K562 (cell line): ENCODE results near the gene IL17RB. TPM values are rescaled to one million over a fixed set of nuclear protein-coding genes. Genes with fewer than 3 reads are reported as not detected.

Source experiments
- EGR1 ChIP-seq: fragments of 450-650 bp; conservative IDR thresholded peaks from 2 replicates; pipeline ENCODE4 v1.6.1; 2017; ENCODE audit warnings: mild to moderate bottlenecking
- ELF4 ChIP-seq: fragments of 450-650 bp; formaldehyde crosslinking; IDR thresholded peaks from 2 replicates; pipeline ENCODE4 v1.4.0; 2022; ENCODE audit warnings: missing genetic modification characterization
- SMAD2 ChIP-seq: fragments of 150-350 bp; IDR thresholded peaks from 2 replicates; pipeline ENCODE4 v1.6.1; 2014; ENCODE audit warnings: low read depth, mild to moderate bottlenecking, low read length
- polyA plus RNA-seq, 8 experiments: library from polyadenylated mRNA; depleted of rRNA in 4 of 8; stranded (reverse) in 5 of 8; unstranded in 3 of 8; fragments of >200 nt; fragmentation: Nextera tagmentation in 2 of 8; fragmentation: Illumina TruSeq in 1 of 8; extraction: Ambion mirVana in 2 of 8; extraction: Trizol in 1 of 8; gene quantifications; 2 replicates each; pipeline versions ENCODE4 v1.2.1 to v1.2.3, GENCODE V29; 2011 to 2014; ENCODE audit warnings: inconsistent platforms in 1 of 8, missing spikeins in 1 of 8
- total RNA-seq, 7 experiments: library from RNA; depleted of rRNA in 6 of 7; stranded (reverse); fragments of >200 nt in 6 of 7; fragmentation: Illumina TruSeq in 2 of 7; extraction: Trizol in 2 of 7; gene quantifications; 2 replicates each; pipeline versions ENCODE4 v1.2.1 to v1.2.3, GENCODE V29; 2011 to 2021; ENCODE audit warnings: low replicate concordance in 1 of 7
- TF ChIP-seq, protein P1 (sequence below), 3 experiments: IDR thresholded peaks in 2 of 3; conservative IDR thresholded peaks in 1 of 3; 2 replicates each; pipeline ENCODE4 v1.5.1; 2011 to 2012; ENCODE audit warnings: low read length in 3 of 3, mild to moderate bottlenecking in 3 of 3, control low read depth in 2 of 3, improper control_type of control experiment in 1 of 3, inconsistent platforms in 1 of 3, low read depth in 1 of 3, mixed read lengths in 1 of 3, moderate library complexity in 1 of 3; ENCODE audit not compliant: insufficient read depth in 2 of 3
- TF ChIP-seq, protein P2 (sequence below): fragments of 250-450 bp; sonication (Bioruptor Pico); IDR thresholded peaks from 2 replicates; pipeline ENCODE4 v1.4.0; 2020; ENCODE audit warnings: mild to moderate bottlenecking
- TF ChIP-seq, protein P3 (sequence below): fragments of 250-450 bp; sonication (Bioruptor Pico); IDR thresholded peaks from 2 replicates; pipeline ENCODE4 v1.5.0; 2020; ENCODE audit warnings: mild to moderate bottlenecking

Gene IL17RB
- total and polyA plus RNA-seq, 9 of the 15 experiments (the other 6 are each of a cell fraction or from before 2014, with no cell fraction given), result 1.1 to 4.1 (median 1.7) TPM

DNA sequence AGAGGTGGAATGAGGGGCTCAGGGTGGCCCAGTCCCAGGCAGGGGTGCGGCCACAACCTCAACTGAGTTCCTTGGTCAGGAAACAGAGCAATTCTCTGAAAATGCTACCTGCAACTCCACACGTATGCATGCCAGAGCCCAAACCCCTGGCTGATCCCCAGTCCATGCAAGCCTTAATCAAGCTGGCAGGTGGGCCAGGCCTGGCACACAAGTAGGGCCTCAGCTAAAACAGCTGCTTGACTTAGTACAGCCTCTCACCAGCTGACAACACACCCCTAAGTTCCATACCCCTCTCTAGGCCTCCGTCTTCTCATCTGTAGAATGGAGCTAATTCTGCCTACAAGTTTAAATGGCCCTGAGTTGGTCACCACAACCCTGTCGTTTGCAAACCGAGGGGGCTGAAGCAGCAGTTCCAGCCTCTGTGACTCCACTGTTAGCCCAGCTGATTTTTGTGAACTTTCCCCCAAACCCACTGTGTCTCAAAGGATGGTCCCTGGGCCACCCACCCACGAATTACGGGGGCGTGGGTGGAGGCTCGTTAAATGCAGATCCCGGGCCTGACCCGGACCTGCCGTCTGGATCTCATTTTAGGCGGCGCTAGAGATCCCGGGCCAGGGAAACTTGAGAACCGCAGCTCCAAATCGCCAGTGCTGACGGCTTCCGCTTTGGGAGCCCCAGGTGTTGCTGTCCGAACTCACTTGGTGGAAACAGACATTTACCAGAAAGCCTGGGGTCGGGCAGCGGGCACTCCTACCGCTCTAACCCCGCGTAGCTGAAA, 1.1 kb upstream of the IL17RB start (continued):
- TF ChIP-seq, protein P1, sequence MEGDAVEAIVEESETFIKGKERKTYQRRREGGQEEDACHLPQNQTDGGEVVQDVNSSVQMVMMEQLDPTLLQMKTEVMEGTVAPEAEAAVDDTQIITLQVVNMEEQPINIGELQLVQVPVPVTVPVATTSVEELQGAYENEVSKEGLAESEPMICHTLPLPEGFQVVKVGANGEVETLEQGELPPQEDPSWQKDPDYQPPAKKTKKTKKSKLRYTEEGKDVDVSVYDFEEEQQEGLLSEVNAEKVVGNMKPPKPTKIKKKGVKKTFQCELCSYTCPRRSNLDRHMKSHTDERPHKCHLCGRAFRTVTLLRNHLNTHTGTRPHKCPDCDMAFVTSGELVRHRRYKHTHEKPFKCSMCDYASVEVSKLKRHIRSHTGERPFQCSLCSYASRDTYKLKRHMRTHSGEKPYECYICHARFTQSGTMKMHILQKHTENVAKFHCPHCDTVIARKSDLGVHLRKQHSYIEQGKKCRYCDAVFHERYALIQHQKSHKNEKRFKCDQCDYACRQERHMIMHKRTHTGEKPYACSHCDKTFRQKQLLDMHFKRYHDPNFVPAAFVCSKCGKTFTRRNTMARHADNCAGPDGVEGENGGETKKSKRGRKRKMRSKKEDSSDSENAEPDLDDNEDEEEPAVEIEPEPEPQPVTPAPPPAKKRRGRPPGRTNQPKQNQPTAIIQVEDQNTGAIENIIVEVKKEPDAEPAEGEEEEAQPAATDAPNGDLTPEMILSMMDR (IDR thresholded peaks at IDR 0.05 in 2 of 3, conservative IDR thresholded peaks at IDR 0.05 in 1 of 3; ENCODE audit: insufficient read depth in 2 of 3, low read depth in 1 of 3, low read length in 3 of 3), result peak; percentile 4 to 12 (median 5); a peak in 1 of 6 replicates
- TF ChIP-seq, protein P2, sequence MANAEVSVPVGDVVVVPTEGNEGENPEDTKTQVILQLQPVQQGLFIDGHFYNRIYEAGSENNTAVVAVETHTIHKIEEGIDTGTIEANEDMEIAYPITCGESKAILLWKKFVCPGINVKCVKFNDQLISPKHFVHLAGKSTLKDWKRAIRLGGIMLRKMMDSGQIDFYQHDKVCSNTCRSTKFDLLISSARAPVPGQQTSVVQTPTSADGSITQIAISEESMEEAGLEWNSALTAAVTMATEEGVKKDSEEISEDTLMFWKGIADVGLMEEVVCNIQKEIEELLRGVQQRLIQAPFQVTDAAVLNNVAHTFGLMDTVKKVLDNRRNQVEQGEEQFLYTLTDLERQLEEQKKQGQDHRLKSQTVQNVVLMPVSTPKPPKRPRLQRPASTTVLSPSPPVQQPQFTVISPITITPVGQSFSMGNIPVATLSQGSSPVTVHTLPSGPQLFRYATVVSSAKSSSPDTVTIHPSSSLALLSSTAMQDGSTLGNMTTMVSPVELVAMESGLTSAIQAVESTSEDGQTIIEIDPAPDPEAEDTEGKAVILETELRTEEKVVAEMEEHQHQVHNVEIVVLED (CRISPR knock-in tag), result no peak
- TF ChIP-seq, protein P3, sequence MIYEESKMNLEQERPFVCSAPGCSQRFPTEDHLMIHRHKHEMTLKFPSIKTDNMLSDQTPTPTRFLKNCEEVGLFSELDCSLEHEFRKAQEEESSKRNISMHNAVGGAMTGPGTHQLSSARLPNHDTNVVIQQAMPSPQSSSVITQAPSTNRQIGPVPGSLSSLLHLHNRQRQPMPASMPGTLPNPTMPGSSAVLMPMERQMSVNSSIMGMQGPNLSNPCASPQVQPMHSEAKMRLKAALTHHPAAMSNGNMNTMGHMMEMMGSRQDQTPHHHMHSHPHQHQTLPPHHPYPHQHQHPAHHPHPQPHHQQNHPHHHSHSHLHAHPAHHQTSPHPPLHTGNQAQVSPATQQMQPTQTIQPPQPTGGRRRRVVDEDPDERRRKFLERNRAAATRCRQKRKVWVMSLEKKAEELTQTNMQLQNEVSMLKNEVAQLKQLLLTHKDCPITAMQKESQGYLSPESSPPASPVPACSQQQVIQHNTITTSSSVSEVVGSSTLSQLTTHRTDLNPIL (CRISPR knock-in tag), result no peak
- TF ChIP-seq EGR1, result peak; percentile 66
- no peak for TF ChIP-seq ELF4 (CRISPR knock-in tag)
- no peak for TF ChIP-seq SMAD2
